Femur (tissue), 1 donor: Measurements from ENCODE around the gene SRXN1.
"Not testable (repeated sequence)": the region's sequence is repeated elsewhere in the genome, so short reads cannot be mapped to it uniquely, and the experiment has no call there.

Experiments
- DNase-seq: peaks from one replicate; pipeline ENCODE4 v3.0.0-alpha.2; 2017

Gene SRXN1

GRCh38 chr20:653590-654416, 803 bp upstream of the SRXN1 start:
- no peak for DNase-seq

GRCh38 chr20:652615-653109, 338 bp downstream of the SRXN1 start:
- peak; percentile 50 for DNase-seq

- DNase-seq: no peak
Measured at GRCh38 chr20:651713-652614, 1.0 kb downstream of the SRXN1 start.

GRCh38 chr20:650954-651353, 2.0 kb downstream of the SRXN1 start:
- no peak for DNase-seq

- no peak for DNase-seq
Measured at GRCh38 chr20:650281-650680, 2.7 kb downstream of the SRXN1 start.

GRCh38 chr20:647479-648019, 5.5 kb downstream of the SRXN1 start:
- no peak for DNase-seq

- DNase-seq: no peak
Measured at GRCh38 chr20:646868-647233, 6.1 kb downstream of the SRXN1 start.

GRCh38 chr20:646107-646867, 6.7 kb downstream of the SRXN1 start:
- no peak for DNase-seq

GRCh38 chr20:645318-646106, 7.5 kb downstream of the SRXN1 start:
- peak; percentile 90 for DNase-seq

- no peak for DNase-seq
Measured at GRCh38 chr20:644692-645317, 8.2 kb downstream of the SRXN1 start.

- DNase-seq: peak; percentile 77
Measured at GRCh38 chr20:642398-643174, 10.4 kb downstream of the SRXN1 start.

- DNase-seq: not testable (repeated sequence)
Measured at GRCh38 chr20:642013-642397, 11.0 kb downstream of the SRXN1 start.

GRCh38 chr20:641516-641875, 11.5 kb downstream of the SRXN1 start:
- no peak for DNase-seq

GRCh38 chr20:640674-641515, 12.1 kb downstream of the SRXN1 start:
- no peak for DNase-seq

GRCh38 chr20:638579-638978, 14.4 kb downstream of the SRXN1 start:
- no peak for DNase-seq

GRCh38 chr20:637559-637958, 15.4 kb downstream of the SRXN1 start:
- no peak for DNase-seq

GRCh38 chr20:635893-636338, 17.1 kb downstream of the SRXN1 start:
- no peak for DNase-seq

- no peak for DNase-seq
Measured at GRCh38 chr20:635028-635892, 17.7 kb downstream of the SRXN1 start.
